ENCODE results near the gene ETNK1. TPM values are rescaled to one million over a fixed set of nuclear protein-coding genes. Genes with fewer than 3 reads are reported as not detected.

The ETNK1 gene
- 45.7 and 48.6 TPM in 2 replicates for total RNA-seq

GRCh38 chr12:22624870-22625761 is at the start of gene ETNK1:
Gene ETNK1 (plus strand): TSS chr12:22625171. CDS start chr12:22625431, 260 bp downstream.

Small RNAs within 50 kb of the gene (small RNA-seq; reads per million reads assigned to genes)
- not detected for gene RPS27P22

Other genes starting within 250 kb of the ETNK1 start
- 29.1 and 29.5 TPM in 2 replicates for gene C2CD5, start 80.6 kb upstream of the ETNK1 start, total RNA-seq